HEK293 (cell line): ENCODE results near the gene PCID2.

Source experiments
- CTCF ChIA-PET: fragments of 350-600 bp; formaldehyde crosslinking; extraction: SDS; loops from one replicate; lab custom pipeline; 2021; ENCODE audit warnings: antibody characterized with exemption; lab: Yijun Ruan, JAX
- POLR2A ChIA-PET: fragments of 300-600 bp; formaldehyde crosslinking; extraction: SDS; loops from one replicate; lab custom pipeline; 2020; ENCODE audit warnings: antibody characterized with exemption, inconsistent platforms; lab: Yijun Ruan, JAX
- H3K27ac ChIP-seq: fragments of 200-500 bp; sonication (Bioruptor generic); 2 replicates; pipeline ENCODE4 v1.5.1; 2014; ENCODE audit warnings: low read depth, low read length, control low read depth, inconsistent platforms; ENCODE audit errors: extremely low read depth
- H3K36me3 ChIP-seq, 2 experiments: fragments of 200-500 bp in 1 of 2; sonication (Bioruptor generic) in 1 of 2; 1 replicate in 1 of 2; 2 replicates in 1 of 2; pipeline ENCODE4 v1.5.1; 2014 to 2017; ENCODE audit warnings: inconsistent platforms in 2 of 2, low read length in 2 of 2; ENCODE audit not compliant: control insufficient read depth in 2 of 2, insufficient read depth in 1 of 2
- H3K4me1 ChIP-seq: fragments of 200-500 bp; sonication (Bioruptor generic); 2 replicates; pipeline ENCODE4 v1.5.1; 2014; ENCODE audit warnings: mild to moderate bottlenecking, low read length, inconsistent platforms; ENCODE audit not compliant: control insufficient read depth, insufficient read depth
- H3K4me3 ChIP-seq: 2 replicates; pipeline ENCODE4 v1.5.1; 2011; ENCODE audit warnings: low read depth, mild to moderate bottlenecking, control low read depth, low read length, moderate library complexity
- H3K9me3 ChIP-seq: fragments of 200-500 bp; sonication (Bioruptor generic); 2 replicates; pipeline ENCODE4 v1.5.1; 2014; ENCODE audit warnings: low read depth, low read length, inconsistent platforms; ENCODE audit not compliant: control insufficient read depth, insufficient read depth
- GLI2 ChIP-seq: fragments of 450-650 bp; formaldehyde crosslinking; IDR thresholded peaks from 2 replicates; pipeline ENCODE4; 2017; ENCODE audit warnings: missing biosample characterization, missing genetic modification characterization, low read depth, borderline replicate concordance
- SCRT1 ChIP-seq: fragments of 450-650 bp; formaldehyde crosslinking; IDR thresholded peaks from 2 replicates; pipeline ENCODE4 v1.5.1; 2016; ENCODE audit warnings: missing biosample characterization, missing genetic modification characterization, borderline replicate concordance
- TCF7L2 ChIP-seq: IDR thresholded peaks from 2 replicates; pipeline ENCODE4 v1.6.1; 2011; ENCODE audit warnings: low read depth, mild to moderate bottlenecking, inconsistent platforms, low read length, moderate library complexity, borderline replicate concordance
- WT1 ChIP-seq: fragments of 450-650 bp; formaldehyde crosslinking; IDR thresholded peaks from 2 replicates; pipeline ENCODE4 v1.5.1; 2016; ENCODE audit warnings: missing biosample characterization, missing genetic modification characterization
- ZBTB1 ChIP-seq: fragments of 450-650 bp; formaldehyde crosslinking; IDR thresholded peaks from 2 replicates; pipeline ENCODE4 v1.5.1; 2016; ENCODE audit warnings: missing biosample characterization, missing genetic modification characterization
- ZFHX2 ChIP-seq: fragments of 450-650 bp; formaldehyde crosslinking; conservative IDR thresholded peaks from 2 replicates; pipeline ENCODE4 v1.5.1; 2016; ENCODE audit warnings: missing biosample characterization, missing genetic modification characterization
- ZFP3 ChIP-seq: fragments of 450-650 bp; formaldehyde crosslinking; IDR thresholded peaks from 2 replicates; pipeline ENCODE4 v1.5.1; 2016; ENCODE audit warnings: low read depth, missing biosample characterization, missing genetic modification characterization
- ZNF169 ChIP-seq: fragments of 450-650 bp; formaldehyde crosslinking; IDR thresholded peaks from 2 replicates; pipeline ENCODE4 v1.5.1; 2016; ENCODE audit warnings: missing biosample characterization, missing genetic modification characterization
- ZNF174 ChIP-seq: fragments of 450-650 bp; formaldehyde crosslinking; IDR thresholded peaks from 2 replicates; pipeline ENCODE4 v1.5.0; 2017; ENCODE audit warnings: missing biosample characterization, mild to moderate bottlenecking, missing genetic modification characterization
- ZNF184 ChIP-seq: fragments of 450-650 bp; IDR thresholded peaks from 2 replicates; pipeline ENCODE4 v1.5.1; 2018; ENCODE audit warnings: missing biosample characterization, mild to moderate bottlenecking, missing genetic modification characterization
- ZNF19 ChIP-seq: fragments of 450-650 bp; formaldehyde crosslinking; IDR thresholded peaks from 2 replicates; pipeline ENCODE4; 2016; ENCODE audit warnings: missing biosample characterization, missing genetic modification characterization, low read depth
- ZNF2 ChIP-seq: fragments of 450-650 bp; formaldehyde crosslinking; IDR thresholded peaks from 2 replicates; pipeline ENCODE4 v1.5.1; 2016; ENCODE audit warnings: missing biosample characterization, missing genetic modification characterization
- ZNF214 ChIP-seq: fragments of 450-650 bp; formaldehyde crosslinking; IDR thresholded peaks from 2 replicates; pipeline ENCODE4 v1.5.1; 2017; ENCODE audit warnings: missing biosample characterization, mild to moderate bottlenecking, missing genetic modification characterization, borderline replicate concordance
- ZNF274 ChIP-seq, 2 experiments: fragments of 200-500 bp in 1 of 2; fragments of 450-650 bp in 1 of 2; sonication (Bioruptor generic) in 1 of 2; formaldehyde crosslinking in 1 of 2; IDR thresholded peaks; 2 replicates each; pipeline versions ENCODE4 v1.5.1 to v1.6.1; 2014 to 2016; ENCODE audit warnings: borderline replicate concordance in 1 of 2, inconsistent platforms in 1 of 2, low read length in 1 of 2, missing biosample characterization in 1 of 2, missing genetic modification characterization in 1 of 2
- ZNF433 ChIP-seq: fragments of 450-650 bp; formaldehyde crosslinking; IDR thresholded peaks from 2 replicates; pipeline ENCODE4 v1.5.1; 2016; ENCODE audit warnings: missing biosample characterization, missing genetic modification characterization, low read depth
- ZNF514 ChIP-seq: fragments of 450-650 bp; formaldehyde crosslinking; IDR thresholded peaks from 2 replicates; pipeline ENCODE4 v1.5.1; 2016; ENCODE audit warnings: missing biosample characterization, missing genetic modification characterization
- ZNF610 ChIP-seq: fragments of 450-650 bp; formaldehyde crosslinking; IDR thresholded peaks from 2 replicates; pipeline ENCODE4 v1.5.1; 2016; ENCODE audit warnings: missing biosample characterization, missing genetic modification characterization, borderline replicate concordance
- ZNF623 ChIP-seq: fragments of 450-650 bp; formaldehyde crosslinking; IDR thresholded peaks from 2 replicates; pipeline ENCODE4 v1.5.1; 2016; ENCODE audit warnings: missing biosample characterization, missing genetic modification characterization
- ZNF701 ChIP-seq: fragments of 450-650 bp; formaldehyde crosslinking; IDR thresholded peaks from 2 replicates; pipeline ENCODE4 v1.5.1; 2016; ENCODE audit warnings: missing biosample characterization, missing genetic modification characterization
- ZNF777 ChIP-seq: fragments of 450-650 bp; formaldehyde crosslinking; IDR thresholded peaks from 2 replicates; pipeline ENCODE4 v1.5.1; 2017; ENCODE audit warnings: missing biosample characterization, missing genetic modification characterization, borderline replicate concordance
- TF ChIP-seq, protein P1 (sequence below): fragments of 450-650 bp; formaldehyde crosslinking; IDR thresholded peaks from 2 replicates; pipeline ENCODE4 v1.5.1; 2016; ENCODE audit warnings: missing biosample characterization, missing genetic modification characterization
- TF ChIP-seq, protein P2 (sequence below): fragments of 450-650 bp; formaldehyde crosslinking; IDR thresholded peaks from 2 replicates; pipeline ENCODE4 v1.5.1; 2016; ENCODE audit warnings: missing biosample characterization, missing genetic modification characterization, low read depth
- TF ChIP-seq, protein P3 (sequence below): fragments of 450-650 bp; IDR thresholded peaks from 2 replicates; pipeline ENCODE4 v1.5.1; 2018; ENCODE audit warnings: missing biosample characterization, mild to moderate bottlenecking, missing genetic modification characterization
- TF ChIP-seq, protein P4 (sequence below): fragments of 450-650 bp; formaldehyde crosslinking; IDR thresholded peaks from 2 replicates; pipeline ENCODE4; 2016; ENCODE audit warnings: missing biosample characterization, missing genetic modification characterization
- TF ChIP-seq, protein P5 (sequence below): fragments of 450-650 bp; formaldehyde crosslinking; IDR thresholded peaks from 2 replicates; pipeline ENCODE4 v1.5.0; 2017; ENCODE audit warnings: missing biosample characterization, missing genetic modification characterization, borderline replicate concordance

Gene PCID2

DNA sequence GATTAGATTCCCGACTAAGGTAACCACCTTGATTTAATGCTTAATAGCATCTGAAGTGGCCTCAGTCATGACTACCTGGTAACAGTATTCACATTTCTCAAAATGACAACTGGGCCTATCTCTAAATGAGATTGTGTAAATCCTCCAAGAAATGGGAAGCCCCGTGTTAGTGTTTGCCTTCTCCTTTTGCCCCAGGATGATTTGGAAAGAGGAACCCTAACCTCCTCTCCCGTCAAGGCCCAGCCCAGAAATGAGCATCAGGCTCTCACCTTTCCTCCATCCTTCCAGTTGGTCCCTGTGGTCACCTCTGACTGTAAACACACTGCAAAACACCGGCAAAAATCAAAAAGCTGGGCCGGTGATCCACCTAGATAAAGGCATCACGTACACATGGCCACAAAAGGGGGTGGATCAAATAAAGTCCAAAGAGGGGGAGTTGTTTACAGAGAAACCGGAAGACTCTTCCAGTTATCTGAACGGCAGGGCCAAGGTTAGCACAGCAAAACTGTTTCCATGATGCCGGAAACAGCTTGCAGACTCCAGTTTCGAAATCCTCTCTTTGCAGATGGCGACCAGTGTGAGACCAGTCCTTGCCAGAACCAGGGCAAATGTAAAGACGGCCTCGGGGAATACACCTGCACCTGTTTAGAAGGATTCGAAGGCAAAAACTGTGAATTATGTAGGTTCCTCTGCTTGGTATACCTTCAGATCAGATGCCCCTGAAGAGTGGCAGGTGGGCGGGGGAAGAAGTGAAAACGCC lies 69.5 kb downstream of the PCID2 start:
- Histone ChIP-seq H3K4me3 (no peak overlapping the region), H3K9me3 (no peaks in the 10 kb centered on the region), H3K4me1 (no peaks in the 10 kb centered on the region)
- no peak for TF ChIP-seq ZNF514
- no peak for TF ChIP-seq ZNF274 (IDR thresholded peaks at IDR 0.05; ENCODE audit: low read length)
- TF ChIP-seq ZNF274 (tag by site-specific recombination; IDR thresholded peaks at IDR 0.05; ENCODE audit: borderline replicate concordance), result no peak
- no peak for TF ChIP-seq ZNF214 (tag by site-specific recombination)
- TF ChIP-seq ZNF2 (tag by site-specific recombination), result no peak
- no peak for TF ChIP-seq ZFHX2 (tag by site-specific recombination)
- no peak for TF ChIP-seq TCF7L2
- TF ChIP-seq, all 188 proteins: peak for 0
- ChIA-PET POLR2A (no interaction called here), CTCF (no interaction called here)
- Histone ChIP-seq H3K27ac (no peak overlapping the region), H3K36me3 (no peaks in the 10 kb centered on the region)

DNA sequence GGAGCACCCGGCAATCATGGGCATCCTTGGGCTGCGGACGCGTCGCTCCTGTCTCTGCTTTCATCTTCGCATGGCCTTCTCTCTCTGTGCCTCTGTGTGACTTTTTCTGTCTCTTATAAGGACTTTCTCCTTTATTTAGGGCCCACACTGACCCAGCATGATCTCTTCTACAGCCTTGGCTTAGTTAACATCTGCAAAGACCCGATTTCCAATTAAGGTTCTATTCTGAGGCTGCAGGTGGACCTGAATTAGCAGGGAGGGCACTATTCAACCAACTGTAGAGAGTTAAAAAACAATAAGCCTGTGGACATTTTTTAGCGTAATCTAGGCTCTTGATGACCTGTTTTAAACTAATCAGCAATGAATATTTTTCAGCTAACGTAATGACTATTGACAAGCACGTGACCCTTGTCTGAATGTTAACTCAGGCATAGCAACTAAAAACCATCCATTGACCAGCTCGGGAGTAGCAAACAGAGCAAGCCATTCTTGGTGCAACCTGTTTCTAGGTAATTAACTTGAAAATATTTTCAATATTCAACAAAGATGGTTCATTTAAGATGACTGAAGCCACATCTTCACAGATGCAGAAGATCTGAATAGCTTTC lies 70.7 kb downstream of the PCID2 start:
- Histone ChIP-seq H3K27ac (no peak overlapping the region), H3K4me1 (no peaks in the 10 kb centered on the region), H3K36me3 (no peaks in the 10 kb centered on the region), H3K4me3 (no peak overlapping the region), H3K9me3 (no peaks in the 10 kb centered on the region)
- POLR2A ChIA-PET, result no interaction called here
- CTCF ChIA-PET, result no interaction called here
- TF ChIP-seq ZNF184 (tag by site-specific recombination) (no peak), ZNF174 (tag by site-specific recombination) (no peak), ZNF19 (tag by site-specific recombination) (no peak), ZNF701 (no peak), GLI2 (tag by site-specific recombination) (no peak), WT1 (tag by site-specific recombination) (no peak), ZBTB1 (tag by site-specific recombination) (no peak), ZNF623 (tag by site-specific recombination) (no peak), ZFP3 (tag by site-specific recombination) (no peak), SCRT1 (tag by site-specific recombination) (no peak), ZNF169 (tag by site-specific recombination) (no peak), ZNF610 (no peak), ZNF777 (no peak), ZNF433 (tag by site-specific recombination) (no peak)
- TF ChIP-seq, protein P1, sequence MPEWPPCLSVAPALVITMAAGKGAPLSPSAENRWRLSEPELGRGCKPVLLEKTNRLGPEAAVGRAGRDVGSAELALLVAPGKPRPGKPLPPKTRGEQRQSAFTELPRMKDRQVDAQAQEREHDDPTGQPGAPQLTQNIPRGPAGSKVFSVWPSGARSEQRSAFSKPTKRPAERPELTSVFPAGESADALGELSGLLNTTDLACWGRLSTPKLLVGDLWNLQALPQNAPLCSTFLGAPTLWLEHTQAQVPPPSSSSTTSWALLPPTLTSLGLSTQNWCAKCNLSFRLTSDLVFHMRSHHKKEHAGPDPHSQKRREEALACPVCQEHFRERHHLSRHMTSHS, result no peak
- TF ChIP-seq, protein P2, sequence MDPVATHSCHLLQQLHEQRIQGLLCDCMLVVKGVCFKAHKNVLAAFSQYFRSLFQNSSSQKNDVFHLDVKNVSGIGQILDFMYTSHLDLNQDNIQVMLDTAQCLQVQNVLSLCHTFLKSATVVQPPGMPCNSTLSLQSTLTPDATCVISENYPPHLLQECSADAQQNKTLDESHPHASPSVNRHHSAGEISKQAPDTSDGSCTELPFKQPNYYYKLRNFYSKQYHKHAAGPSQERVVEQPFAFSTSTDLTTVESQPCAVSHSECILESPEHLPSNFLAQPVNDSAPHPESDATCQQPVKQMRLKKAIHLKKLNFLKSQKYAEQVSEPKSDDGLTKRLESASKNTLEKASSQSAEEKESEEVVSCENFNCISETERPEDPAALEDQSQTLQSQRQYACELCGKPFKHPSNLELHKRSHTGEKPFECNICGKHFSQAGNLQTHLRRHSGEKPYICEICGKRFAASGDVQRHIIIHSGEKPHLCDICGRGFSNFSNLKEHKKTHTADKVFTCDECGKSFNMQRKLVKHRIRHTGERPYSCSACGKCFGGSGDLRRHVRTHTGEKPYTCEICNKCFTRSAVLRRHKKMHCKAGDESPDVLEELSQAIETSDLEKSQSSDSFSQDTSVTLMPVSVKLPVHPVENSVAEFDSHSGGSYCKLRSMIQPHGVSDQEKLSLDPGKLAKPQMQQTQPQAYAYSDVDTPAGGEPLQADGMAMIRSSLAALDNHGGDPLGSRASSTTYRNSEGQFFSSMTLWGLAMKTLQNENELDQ (tag by site-specific recombination), result no peak
- TF ChIP-seq, protein P3, sequence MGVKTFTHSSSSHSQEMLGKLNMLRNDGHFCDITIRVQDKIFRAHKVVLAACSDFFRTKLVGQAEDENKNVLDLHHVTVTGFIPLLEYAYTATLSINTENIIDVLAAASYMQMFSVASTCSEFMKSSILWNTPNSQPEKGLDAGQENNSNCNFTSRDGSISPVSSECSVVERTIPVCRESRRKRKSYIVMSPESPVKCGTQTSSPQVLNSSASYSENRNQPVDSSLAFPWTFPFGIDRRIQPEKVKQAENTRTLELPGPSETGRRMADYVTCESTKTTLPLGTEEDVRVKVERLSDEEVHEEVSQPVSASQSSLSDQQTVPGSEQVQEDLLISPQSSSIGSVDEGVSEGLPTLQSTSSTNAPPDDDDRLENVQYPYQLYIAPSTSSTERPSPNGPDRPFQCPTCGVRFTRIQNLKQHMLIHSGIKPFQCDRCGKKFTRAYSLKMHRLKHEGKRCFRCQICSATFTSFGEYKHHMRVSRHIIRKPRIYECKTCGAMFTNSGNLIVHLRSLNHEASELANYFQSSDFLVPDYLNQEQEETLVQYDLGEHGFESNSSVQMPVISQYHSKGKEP (tag by site-specific recombination), result no peak
- TF ChIP-seq, protein P4, sequence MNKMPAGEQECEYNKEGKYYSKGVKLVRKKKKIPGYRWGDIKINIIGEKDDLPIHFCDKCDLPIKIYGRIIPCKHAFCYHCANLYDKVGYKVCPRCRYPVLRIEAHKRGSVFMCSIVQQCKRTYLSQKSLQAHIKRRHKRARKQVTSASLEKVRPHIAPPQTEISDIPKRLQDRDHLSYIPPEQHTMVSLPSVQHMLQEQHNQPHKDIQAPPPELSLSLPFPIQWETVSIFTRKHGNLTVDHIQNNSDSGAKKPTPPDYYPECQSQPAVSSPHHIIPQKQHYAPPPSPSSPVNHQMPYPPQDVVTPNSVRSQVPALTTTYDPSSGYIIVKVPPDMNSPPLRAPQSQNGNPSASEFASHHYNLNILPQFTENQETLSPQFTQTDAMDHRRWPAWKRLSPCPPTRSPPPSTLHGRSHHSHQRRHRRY, result no peak
- TF ChIP-seq, protein P5, sequence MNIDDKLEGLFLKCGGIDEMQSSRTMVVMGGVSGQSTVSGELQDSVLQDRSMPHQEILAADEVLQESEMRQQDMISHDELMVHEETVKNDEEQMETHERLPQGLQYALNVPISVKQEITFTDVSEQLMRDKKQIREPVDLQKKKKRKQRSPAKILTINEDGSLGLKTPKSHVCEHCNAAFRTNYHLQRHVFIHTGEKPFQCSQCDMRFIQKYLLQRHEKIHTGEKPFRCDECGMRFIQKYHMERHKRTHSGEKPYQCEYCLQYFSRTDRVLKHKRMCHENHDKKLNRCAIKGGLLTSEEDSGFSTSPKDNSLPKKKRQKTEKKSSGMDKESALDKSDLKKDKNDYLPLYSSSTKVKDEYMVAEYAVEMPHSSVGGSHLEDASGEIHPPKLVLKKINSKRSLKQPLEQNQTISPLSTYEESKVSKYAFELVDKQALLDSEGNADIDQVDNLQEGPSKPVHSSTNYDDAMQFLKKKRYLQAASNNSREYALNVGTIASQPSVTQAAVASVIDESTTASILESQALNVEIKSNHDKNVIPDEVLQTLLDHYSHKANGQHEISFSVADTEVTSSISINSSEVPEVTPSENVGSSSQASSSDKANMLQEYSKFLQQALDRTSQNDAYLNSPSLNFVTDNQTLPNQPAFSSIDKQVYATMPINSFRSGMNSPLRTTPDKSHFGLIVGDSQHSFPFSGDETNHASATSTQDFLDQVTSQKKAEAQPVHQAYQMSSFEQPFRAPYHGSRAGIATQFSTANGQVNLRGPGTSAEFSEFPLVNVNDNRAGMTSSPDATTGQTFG (tag by site-specific recombination), result no peak
